GM12878 (cell line): ENCODE measurements around the gene SLC39A5. TPM values are rescaled to one million over a fixed set of nuclear protein-coding genes. Genes with fewer than 3 reads are reported as not detected.

Source experiments
- CBFB ChIP-seq: IDR thresholded peaks from 2 replicates; pipeline ENCODE4 v1.6.1; 2016; ENCODE audit warnings: antibody characterized with exemption, low read depth
- DPF2 ChIP-seq: fragments of 450-650 bp; IDR thresholded peaks from 2 replicates; pipeline ENCODE4 v1.6.1; 2017; ENCODE audit warnings: mild to moderate bottlenecking
- EGR1 ChIP-seq, 2 experiments: IDR thresholded peaks; 1 replicate in 1 of 2; 2 replicates in 1 of 2; pipeline ENCODE4 v1.6.1; 2011 to 2012; ENCODE audit warnings: low read depth in 2 of 2, low read length in 2 of 2, borderline replicate concordance in 1 of 2, mild to moderate bottlenecking in 1 of 2, moderate library complexity in 1 of 2
- ESRRA ChIP-seq: IDR thresholded peaks from 2 replicates; pipeline ENCODE4 v1.6.1; 2012; ENCODE audit warnings: mild to moderate bottlenecking, low read length, improper control_type of control experiment
- FOS ChIP-seq: IDR thresholded peaks from 3 replicates; pipeline ENCODE4 v1.6.1; 2011; ENCODE audit warnings: borderline replicate concordance; ENCODE audit not compliant: insufficient read length; ENCODE audit errors: extremely low read depth
- HDAC2 ChIP-seq: fragments of 200-600 bp; sonication (generic); IDR thresholded peaks from 2 replicates; pipeline ENCODE4 v1.6.1; 2017
- IKZF1 ChIP-seq: fragments of 450-650 bp; conservative IDR thresholded peaks from 2 replicates; pipeline ENCODE4 v1.6.1; 2017; ENCODE audit warnings: antibody characterized with exemption, mild to moderate bottlenecking
- IKZF2 ChIP-seq, 2 experiments: fragments of 450-650 bp; IDR thresholded peaks; 2 replicates each; pipeline ENCODE4 v1.6.1; 2017; ENCODE audit warnings: mild to moderate bottlenecking in 2 of 2, moderate library complexity in 2 of 2
- MTA2 ChIP-seq: fragments of 450-650 bp; IDR thresholded peaks from 2 replicates; pipeline ENCODE4 v1.6.1; 2016; ENCODE audit warnings: low read depth, mild to moderate bottlenecking, moderate library complexity
- POLR2AphosphoS2 ChIP-seq: IDR thresholded peaks from 2 replicates; pipeline ENCODE4 v1.6.1; 2011; ENCODE audit warnings: low read depth, mild to moderate bottlenecking, low read length, improper control_type of control experiment, moderate library complexity
- polyA plus RNA-seq, 11 experiments: library from polyadenylated mRNA; depleted of rRNA in 4 of 11; unstranded in 6 of 11; stranded (reverse) in 5 of 11; fragments of >200 nt; fragmentation: Nextera tagmentation in 4 of 11; fragmentation: Illumina TruSeq in 1 of 11; extraction: Ambion mirVana in 4 of 11; extraction: Trizol in 1 of 11; gene quantifications; 1 replicate in 1 of 11; 2 replicates in 10 of 11; pipeline versions ENCODE4 v1.2.1 to v1.2.3, GENCODE V29; 2011 to 2016; ENCODE audit warnings: inconsistent platforms in 2 of 11, missing spikeins in 2 of 11, low read depth in 1 of 11
- total RNA-seq, 4 experiments: library from RNA; depleted of rRNA in 3 of 4; stranded (reverse); fragments of >200 nt in 3 of 4; fragmentation: Illumina TruSeq in 1 of 4; extraction: Trizol in 1 of 4; gene quantifications; 2 replicates each; pipeline versions ENCODE4 v1.2.1 to v1.2.3, GENCODE V29; 2013 to 2021
- TF ChIP-seq, protein P1 (sequence below): fragments of 450-650 bp; IDR thresholded peaks from 2 replicates; pipeline ENCODE4 v1.6.1; 2017; ENCODE audit warnings: mild to moderate bottlenecking
- TF ChIP-seq, protein P2 (sequence below): fragments of 450-650 bp; IDR thresholded peaks from 2 replicates; pipeline ENCODE4 v1.6.1; 2017; ENCODE audit warnings: mild to moderate bottlenecking, moderate library complexity
- TF ChIP-seq, protein P3 (sequence below): IDR thresholded peaks from 2 replicates; pipeline ENCODE4 v1.6.1; 2011; ENCODE audit warnings: mild to moderate bottlenecking, low read depth, low read length, moderate library complexity; ENCODE audit not compliant: insufficient replicate concordance
- TF ChIP-seq, protein P4 (sequence below): IDR thresholded peaks from 2 replicates; pipeline ENCODE4 v1.6.1; 2011; ENCODE audit warnings: borderline replicate concordance, low read depth, mild to moderate bottlenecking, moderate library complexity, mixed read lengths, low read length; ENCODE audit not compliant: insufficient read depth; ENCODE audit errors: extremely low read length
- TF ChIP-seq, protein P5 (sequence below): fragments of 450-650 bp; IDR thresholded peaks from 2 replicates; pipeline ENCODE4 v1.6.1; 2016; ENCODE audit warnings: mild to moderate bottlenecking
- TF ChIP-seq, protein P6 (sequence below): fragments of 450-650 bp; IDR thresholded peaks from 2 replicates; pipeline ENCODE4 v1.6.1; 2018; ENCODE audit warnings: mild to moderate bottlenecking, low read depth, moderate library complexity; ENCODE audit not compliant: partially characterized antibody

SLC39A5 gene
- total and polyA plus RNA-seq, 10 of the 15 experiments (the other 5 are each of a cell fraction or from before 2014, with no cell fraction given): 0.15 to 0.56 (median 0.15) TPM; not detected in 7

DNA sequence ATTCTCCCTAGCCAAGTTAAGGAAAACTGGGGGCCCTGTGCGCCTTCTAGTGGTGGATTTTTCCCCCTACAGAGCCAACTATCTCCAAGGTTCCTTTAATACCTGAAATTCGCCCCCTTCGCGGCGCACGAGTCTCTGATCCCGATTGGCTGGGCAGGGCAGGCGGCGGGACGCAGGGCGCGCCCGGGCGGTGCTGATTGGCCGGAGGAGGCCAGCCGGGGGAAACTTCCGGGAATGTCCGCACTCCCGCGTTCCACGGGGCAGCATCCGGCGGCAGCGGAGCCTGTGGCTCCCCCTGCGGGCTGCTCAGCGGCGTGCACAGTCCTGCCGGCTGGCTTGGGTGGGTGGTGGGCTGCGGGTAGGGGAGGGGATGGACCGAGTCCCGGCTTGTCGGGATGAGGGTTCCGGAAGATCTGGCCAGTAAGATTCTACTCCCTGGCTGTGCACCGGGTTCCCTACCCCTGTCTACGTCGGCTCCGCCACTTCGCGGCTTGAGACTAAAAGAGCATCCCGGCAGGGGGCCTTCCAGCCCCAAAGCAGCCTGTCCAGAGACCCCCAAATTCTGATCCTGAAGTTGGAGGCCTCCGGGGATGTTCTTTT is 5.6 kb upstream of the SLC39A5 start, which contains the start of gene NABP2 (continued):
- TF ChIP-seq, protein P1, sequence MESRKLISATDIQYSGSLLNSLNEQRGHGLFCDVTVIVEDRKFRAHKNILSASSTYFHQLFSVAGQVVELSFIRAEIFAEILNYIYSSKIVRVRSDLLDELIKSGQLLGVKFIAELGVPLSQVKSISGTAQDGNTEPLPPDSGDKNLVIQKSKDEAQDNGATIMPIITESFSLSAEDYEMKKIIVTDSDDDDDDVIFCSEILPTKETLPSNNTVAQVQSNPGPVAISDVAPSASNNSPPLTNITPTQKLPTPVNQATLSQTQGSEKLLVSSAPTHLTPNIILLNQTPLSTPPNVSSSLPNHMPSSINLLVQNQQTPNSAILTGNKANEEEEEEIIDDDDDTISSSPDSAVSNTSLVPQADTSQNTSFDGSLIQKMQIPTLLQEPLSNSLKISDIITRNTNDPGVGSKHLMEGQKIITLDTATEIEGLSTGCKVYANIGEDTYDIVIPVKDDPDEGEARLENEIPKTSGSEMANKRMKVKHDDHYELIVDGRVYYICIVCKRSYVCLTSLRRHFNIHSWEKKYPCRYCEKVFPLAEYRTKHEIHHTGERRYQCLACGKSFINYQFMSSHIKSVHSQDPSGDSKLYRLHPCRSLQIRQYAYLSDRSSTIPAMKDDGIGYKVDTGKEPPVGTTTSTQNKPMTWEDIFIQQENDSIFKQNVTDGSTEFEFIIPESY: peak; percentile 42; the same call in 1 of the 2 replicates
- TF ChIP-seq, protein P2, sequence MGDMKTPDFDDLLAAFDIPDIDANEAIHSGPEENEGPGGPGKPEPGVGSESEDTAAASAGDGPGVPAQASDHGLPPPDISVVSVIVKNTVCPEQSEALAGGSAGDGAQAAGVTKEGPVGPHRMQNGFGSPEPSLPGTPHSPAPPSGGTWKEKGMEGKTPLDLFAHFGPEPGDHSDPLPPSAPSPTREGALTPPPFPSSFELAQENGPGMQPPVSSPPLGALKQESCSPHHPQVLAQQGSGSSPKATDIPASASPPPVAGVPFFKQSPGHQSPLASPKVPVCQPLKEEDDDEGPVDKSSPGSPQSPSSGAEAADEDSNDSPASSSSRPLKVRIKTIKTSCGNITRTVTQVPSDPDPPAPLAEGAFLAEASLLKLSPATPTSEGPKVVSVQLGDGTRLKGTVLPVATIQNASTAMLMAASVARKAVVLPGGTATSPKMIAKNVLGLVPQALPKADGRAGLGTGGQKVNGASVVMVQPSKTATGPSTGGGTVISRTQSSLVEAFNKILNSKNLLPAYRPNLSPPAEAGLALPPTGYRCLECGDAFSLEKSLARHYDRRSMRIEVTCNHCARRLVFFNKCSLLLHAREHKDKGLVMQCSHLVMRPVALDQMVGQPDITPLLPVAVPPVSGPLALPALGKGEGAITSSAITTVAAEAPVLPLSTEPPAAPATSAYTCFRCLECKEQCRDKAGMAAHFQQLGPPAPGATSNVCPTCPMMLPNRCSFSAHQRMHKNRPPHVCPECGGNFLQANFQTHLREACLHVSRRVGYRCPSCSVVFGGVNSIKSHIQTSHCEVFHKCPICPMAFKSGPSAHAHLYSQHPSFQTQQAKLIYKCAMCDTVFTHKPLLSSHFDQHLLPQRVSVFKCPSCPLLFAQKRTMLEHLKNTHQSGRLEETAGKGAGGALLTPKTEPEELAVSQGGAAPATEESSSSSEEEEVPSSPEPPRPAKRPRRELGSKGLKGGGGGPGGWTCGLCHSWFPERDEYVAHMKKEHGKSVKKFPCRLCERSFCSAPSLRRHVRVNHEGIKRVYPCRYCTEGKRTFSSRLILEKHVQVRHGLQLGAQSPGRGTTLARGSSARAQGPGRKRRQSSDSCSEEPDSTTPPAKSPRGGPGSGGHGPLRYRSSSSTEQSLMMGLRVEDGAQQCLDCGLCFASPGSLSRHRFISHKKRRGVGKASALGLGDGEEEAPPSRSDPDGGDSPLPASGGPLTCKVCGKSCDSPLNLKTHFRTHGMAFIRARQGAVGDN: no peak
- TF ChIP-seq CBFB: peak; percentile 52
- peak in 1 of 2 experiments; percentile 58; a peak in 2 of 3 replicates for TF ChIP-seq EGR1 (IDR thresholded peaks at IDR 0.05; ENCODE audit: borderline replicate concordance in 1 of 2, low read depth in 2 of 2, low read length in 2 of 2)
- TF ChIP-seq POLR2AphosphoS2: peak; percentile 51; the same call in 1 of the 2 replicates
- peak; percentile 89 to 92 for TF ChIP-seq IKZF2 (IDR thresholded peaks at IDR 0.05)
- 0 out of 2 replicates have a peak, but pooled peaks have one; percentile 22 for TF ChIP-seq ESRRA
- TF ChIP-seq DPF2: peak; percentile 36; the same call in 1 of the 2 replicates
- TF ChIP-seq, protein P3, sequence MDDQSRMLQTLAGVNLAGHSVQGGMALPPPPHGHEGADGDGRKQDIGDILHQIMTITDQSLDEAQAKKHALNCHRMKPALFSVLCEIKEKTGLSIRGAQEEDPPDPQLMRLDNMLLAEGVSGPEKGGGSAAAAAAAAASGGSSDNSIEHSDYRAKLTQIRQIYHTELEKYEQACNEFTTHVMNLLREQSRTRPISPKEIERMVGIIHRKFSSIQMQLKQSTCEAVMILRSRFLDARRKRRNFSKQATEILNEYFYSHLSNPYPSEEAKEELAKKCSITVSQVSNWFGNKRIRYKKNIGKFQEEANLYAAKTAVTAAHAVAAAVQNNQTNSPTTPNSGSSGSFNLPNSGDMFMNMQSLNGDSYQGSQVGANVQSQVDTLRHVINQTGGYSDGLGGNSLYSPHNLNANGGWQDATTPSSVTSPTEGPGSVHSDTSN: no peak
- TF ChIP-seq, protein P4, sequence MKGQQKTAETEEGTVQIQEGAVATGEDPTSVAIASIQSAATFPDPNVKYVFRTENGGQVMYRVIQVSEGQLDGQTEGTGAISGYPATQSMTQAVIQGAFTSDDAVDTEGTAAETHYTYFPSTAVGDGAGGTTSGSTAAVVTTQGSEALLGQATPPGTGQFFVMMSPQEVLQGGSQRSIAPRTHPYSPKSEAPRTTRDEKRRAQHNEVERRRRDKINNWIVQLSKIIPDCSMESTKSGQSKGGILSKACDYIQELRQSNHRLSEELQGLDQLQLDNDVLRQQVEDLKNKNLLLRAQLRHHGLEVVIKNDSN: peak; percentile 32
- TF ChIP-seq IKZF1: peak; percentile 94
- TF ChIP-seq, protein P5, sequence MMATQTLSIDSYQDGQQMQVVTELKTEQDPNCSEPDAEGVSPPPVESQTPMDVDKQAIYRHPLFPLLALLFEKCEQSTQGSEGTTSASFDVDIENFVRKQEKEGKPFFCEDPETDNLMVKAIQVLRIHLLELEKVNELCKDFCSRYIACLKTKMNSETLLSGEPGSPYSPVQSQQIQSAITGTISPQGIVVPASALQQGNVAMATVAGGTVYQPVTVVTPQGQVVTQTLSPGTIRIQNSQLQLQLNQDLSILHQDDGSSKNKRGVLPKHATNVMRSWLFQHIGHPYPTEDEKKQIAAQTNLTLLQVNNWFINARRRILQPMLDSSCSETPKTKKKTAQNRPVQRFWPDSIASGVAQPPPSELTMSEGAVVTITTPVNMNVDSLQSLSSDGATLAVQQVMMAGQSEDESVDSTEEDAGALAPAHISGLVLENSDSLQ: no peak
- peak; percentile 31; the same call in 1 of the 2 replicates for TF ChIP-seq MTA2
- TF ChIP-seq, protein P6, sequence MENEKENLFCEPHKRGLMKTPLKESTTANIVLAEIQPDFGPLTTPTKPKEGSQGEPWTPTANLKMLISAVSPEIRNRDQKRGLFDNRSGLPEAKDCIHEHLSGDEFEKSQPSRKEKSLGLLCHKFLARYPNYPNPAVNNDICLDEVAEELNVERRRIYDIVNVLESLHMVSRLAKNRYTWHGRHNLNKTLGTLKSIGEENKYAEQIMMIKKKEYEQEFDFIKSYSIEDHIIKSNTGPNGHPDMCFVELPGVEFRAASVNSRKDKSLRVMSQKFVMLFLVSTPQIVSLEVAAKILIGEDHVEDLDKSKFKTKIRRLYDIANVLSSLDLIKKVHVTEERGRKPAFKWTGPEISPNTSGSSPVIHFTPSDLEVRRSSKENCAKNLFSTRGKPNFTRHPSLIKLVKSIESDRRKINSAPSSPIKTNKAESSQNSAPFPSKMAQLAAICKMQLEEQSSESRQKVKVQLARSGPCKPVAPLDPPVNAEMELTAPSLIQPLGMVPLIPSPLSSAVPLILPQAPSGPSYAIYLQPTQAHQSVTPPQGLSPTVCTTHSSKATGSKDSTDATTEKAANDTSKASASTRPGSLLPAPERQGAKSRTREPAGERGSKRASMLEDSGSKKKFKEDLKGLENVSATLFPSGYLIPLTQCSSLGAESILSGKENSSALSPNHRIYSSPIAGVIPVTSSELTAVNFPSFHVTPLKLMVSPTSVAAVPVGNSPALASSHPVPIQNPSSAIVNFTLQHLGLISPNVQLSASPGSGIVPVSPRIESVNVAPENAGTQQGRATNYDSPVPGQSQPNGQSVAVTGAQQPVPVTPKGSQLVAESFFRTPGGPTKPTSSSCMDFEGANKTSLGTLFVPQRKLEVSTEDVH: peak; percentile 92
- TF ChIP-seq HDAC2: no peak
- TF ChIP-seq FOS: peak; percentile 31
